ENCODE results near the gene TARDBP.
A peak's percentile ranks its signal among the peaks of the same experiment; 100 is the strongest.
"Not testable (repeated sequence)": the region's sequence is repeated elsewhere in the genome, so short reads cannot be mapped to it uniquely, and the experiment has no call there.

Gene TARDBP

DNA sequence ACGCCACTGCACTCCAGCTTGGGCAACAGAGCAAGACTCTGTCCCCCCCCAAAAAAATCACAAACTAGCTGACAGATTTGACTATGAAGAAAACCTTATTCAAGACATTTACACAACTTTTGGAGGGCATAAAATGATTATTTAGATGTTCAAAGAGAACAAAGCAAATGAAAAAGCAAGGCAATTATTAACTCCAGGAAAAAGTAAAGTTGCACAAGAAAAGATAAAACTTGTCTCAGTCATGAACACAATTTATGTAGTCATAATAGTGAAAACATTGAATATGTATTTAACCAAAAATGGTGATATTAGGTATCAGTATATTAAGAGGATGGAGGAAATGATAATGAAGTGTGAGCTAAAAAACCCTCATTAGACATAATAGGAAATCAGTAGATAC lies 11.9 kb upstream of the TARDBP start:
- TF ChIP-seq TOX (CRISPR knock-in tag; IDR thresholded peaks at IDR 0.05; ENCODE audit: borderline replicate concordance) (no peak), TCF4 (CRISPR knock-in tag; IDR thresholded peaks at IDR 0.05; ENCODE audit: borderline replicate concordance) (no peak), SNAI2 (CRISPR knock-in tag; IDR thresholded peaks at IDR 0.05) (no peak), ESRRG (CRISPR knock-in tag; IDR thresholded peaks at IDR 0.05) (no peak)
- TF ChIP-seq, protein P1, sequence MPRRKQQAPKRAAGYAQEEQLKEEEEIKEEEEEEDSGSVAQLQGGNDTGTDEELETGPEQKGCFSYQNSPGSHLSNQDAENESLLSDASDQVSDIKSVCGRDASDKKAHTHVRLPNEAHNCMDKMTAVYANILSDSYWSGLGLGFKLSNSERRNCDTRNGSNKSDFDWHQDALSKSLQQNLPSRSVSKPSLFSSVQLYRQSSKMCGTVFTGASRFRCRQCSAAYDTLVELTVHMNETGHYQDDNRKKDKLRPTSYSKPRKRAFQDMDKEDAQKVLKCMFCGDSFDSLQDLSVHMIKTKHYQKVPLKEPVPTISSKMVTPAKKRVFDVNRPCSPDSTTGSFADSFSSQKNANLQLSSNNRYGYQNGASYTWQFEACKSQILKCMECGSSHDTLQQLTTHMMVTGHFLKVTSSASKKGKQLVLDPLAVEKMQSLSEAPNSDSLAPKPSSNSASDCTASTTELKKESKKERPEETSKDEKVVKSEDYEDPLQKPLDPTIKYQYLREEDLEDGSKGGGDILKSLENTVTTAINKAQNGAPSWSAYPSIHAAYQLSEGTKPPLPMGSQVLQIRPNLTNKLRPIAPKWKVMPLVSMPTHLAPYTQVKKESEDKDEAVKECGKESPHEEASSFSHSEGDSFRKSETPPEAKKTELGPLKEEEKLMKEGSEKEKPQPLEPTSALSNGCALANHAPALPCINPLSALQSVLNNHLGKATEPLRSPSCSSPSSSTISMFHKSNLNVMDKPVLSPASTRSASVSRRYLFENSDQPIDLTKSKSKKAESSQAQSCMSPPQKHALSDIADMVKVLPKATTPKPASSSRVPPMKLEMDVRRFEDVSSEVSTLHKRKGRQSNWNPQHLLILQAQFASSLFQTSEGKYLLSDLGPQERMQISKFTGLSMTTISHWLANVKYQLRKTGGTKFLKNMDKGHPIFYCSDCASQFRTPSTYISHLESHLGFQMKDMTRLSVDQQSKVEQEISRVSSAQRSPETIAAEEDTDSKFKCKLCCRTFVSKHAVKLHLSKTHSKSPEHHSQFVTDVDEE (CRISPR knock-in tag; IDR thresholded peaks at IDR 0.05): no peak

DNA sequence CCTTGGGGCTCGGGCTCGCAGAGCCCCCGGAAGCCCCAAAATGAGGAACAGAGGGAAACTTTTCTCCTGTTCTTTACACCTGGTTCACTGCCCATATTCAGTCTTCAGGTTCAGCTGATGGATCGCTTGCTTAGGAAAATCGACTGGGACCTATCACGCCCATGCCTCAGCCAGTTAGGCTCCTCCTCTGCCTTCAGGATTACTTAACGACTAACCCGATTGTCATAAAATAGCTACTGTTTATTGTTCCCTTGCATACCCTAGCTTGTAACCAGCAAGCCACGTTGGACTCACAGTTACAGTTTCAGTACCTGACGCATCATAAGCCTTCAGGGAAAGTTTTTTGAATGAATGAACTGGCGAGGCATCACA lies 692 bp downstream of the TARDBP start:
- ATAC-seq: peak; percentile 31
- TF ChIP-seq ZNF70 (CRISPR knock-in tag; IDR thresholded peaks at IDR 0.05) (no peak), ESRRG (CRISPR knock-in tag; IDR thresholded peaks at IDR 0.05) (no peak), RARB (CRISPR knock-in tag; IDR thresholded peaks at IDR 0.05) (no peak), ZFP30 (CRISPR knock-in tag; IDR thresholded peaks at IDR 0.05) (no peak), OSR1 (CRISPR knock-in tag; IDR thresholded peaks at IDR 0.05) (no peak)

More for the DNA sequence above, 11.9 kb upstream of the TARDBP start:
- no peak for ATAC-seq

DNA sequence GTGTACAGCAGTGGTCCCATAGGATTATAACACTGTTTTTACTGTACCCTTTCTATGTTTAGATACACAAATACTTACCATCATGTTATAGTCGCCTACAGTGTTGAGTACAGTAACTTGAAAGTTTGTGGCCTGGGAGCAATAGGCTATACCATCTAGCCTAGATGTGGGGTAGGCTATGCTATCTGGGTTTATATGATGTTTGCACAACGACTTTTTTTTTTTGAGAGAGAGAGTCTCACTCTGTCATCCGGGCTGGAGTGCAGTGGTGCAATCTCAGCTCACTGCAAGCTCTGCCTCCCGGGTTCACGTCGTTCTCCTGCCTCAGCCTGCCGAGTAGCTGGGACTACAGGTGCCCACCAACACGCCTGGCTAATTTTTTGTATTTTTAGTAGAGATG lies 6.9 kb downstream of the TARDBP start:
- not testable (repeated sequence) for ATAC-seq

GRCh38 chr1:11019971-11020370 lies 7.5 kb downstream of the TARDBP start:
- TF ChIP-seq ESRRG (CRISPR knock-in tag; IDR thresholded peaks at IDR 0.05) (no peak), SNAI2 (CRISPR knock-in tag; IDR thresholded peaks at IDR 0.05) (no peak), CSDC2 (CRISPR knock-in tag; IDR thresholded peaks at IDR 0.05) (no peak), OSR1 (CRISPR knock-in tag; IDR thresholded peaks at IDR 0.05) (no peak), GLIS3 (CRISPR knock-in tag; IDR thresholded peaks at IDR 0.05) (no peak), RARB (CRISPR knock-in tag; IDR thresholded peaks at IDR 0.05) (no peak)
- no peak for ATAC-seq

- no peak for TF ChIP-seq GLIS3 (CRISPR knock-in tag; IDR thresholded peaks at IDR 0.05)
- no peak for TF ChIP-seq CREB5 (CRISPR knock-in tag; IDR thresholded peaks at IDR 0.05; ENCODE audit: low read depth)
- TF ChIP-seq ZNF565 (CRISPR knock-in tag; conservative IDR thresholded peaks at IDR 0.05; ENCODE audit: low read depth): no peak
- no peak for TF ChIP-seq ZC3H10 (CRISPR knock-in tag; IDR thresholded peaks at IDR 0.05)
- TF ChIP-seq CSDC2 (CRISPR knock-in tag; IDR thresholded peaks at IDR 0.05): no peak
- no peak for TF ChIP-seq BACH2 (CRISPR knock-in tag; IDR thresholded peaks at IDR 0.05; ENCODE audit: borderline replicate concordance)
- no peak for TF ChIP-seq ESRRG (CRISPR knock-in tag; IDR thresholded peaks at IDR 0.05)
- no peak for TF ChIP-seq PPARA (CRISPR knock-in tag; IDR thresholded peaks at IDR 0.05; ENCODE audit: borderline replicate concordance)
- no peak for TF ChIP-seq ISL1 (CRISPR knock-in tag; IDR thresholded peaks at IDR 0.05)
- TF ChIP-seq, protein P1 (CRISPR knock-in tag; IDR thresholded peaks at IDR 0.05): no peak
- ATAC-seq: no peak
Observed at GRCh38 chr1:11023201-11023600, 10.7 kb downstream of the TARDBP start.

DNA sequence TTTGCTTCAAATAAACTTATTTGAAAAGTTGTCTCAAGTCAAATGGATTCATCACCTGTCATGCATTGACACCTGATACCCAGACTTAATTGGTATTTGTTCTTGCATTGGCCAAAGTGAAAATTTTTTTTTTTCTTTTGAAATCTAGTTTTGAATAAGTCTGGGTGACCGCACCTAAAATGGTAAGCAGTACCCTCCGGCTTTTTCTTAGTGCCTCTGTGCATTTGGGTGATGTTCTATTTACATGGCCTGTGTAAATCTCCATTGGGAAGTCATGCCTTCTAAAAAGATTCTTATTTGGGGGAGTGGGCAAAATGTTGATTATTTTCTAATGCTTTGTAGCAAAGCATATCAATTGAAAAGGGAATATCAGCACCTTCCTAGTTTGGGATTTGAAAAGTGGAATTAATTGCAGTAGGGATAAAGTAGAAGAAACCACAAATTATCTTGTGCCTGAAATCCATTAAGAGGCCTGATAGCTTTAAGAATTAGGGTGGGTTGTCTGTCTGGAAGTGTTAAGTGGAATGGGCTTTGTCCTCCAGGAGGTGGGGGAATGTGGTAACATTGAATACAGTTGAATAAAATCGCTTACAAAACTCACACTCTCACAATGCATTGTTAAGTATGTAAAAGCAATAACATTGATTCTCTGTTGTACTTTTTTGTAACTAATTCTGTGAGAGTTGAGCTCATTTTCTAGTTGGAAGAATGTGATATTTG lies 11.9 kb downstream of the TARDBP start:
- ATAC-seq: no peak
- TF ChIP-seq ZC3H10 (CRISPR knock-in tag; IDR thresholded peaks at IDR 0.05): no peak
- TF ChIP-seq ISL1 (CRISPR knock-in tag; IDR thresholded peaks at IDR 0.05): no peak
- TF ChIP-seq, protein P2, sequence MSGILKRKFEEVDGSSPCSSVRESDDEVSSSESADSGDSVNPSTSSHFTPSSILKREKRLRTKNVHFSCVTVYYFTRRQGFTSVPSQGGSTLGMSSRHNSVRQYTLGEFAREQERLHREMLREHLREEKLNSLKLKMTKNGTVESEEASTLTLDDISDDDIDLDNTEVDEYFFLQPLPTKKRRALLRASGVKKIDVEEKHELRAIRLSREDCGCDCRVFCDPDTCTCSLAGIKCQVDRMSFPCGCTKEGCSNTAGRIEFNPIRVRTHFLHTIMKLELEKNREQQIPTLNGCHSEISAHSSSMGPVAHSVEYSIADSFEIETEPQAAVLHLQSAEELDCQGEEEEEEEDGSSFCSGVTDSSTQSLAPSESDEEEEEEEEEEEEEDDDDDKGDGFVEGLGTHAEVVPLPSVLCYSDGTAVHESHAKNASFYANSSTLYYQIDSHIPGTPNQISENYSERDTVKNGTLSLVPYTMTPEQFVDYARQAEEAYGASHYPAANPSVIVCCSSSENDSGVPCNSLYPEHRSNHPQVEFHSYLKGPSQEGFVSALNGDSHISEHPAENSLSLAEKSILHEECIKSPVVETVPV (CRISPR knock-in tag; IDR thresholded peaks at IDR 0.05): no peak
- no peak for TF ChIP-seq TOX (CRISPR knock-in tag; IDR thresholded peaks at IDR 0.05; ENCODE audit: borderline replicate concordance)
- TF ChIP-seq ESRRG (CRISPR knock-in tag; IDR thresholded peaks at IDR 0.05): no peak
- no peak for TF ChIP-seq ZNF70 (CRISPR knock-in tag; IDR thresholded peaks at IDR 0.05)
- no peak for TF ChIP-seq OSR1 (CRISPR knock-in tag; IDR thresholded peaks at IDR 0.05)
- no peak for TF ChIP-seq SNAI2 (CRISPR knock-in tag; IDR thresholded peaks at IDR 0.05)
- TF ChIP-seq, protein P1 (CRISPR knock-in tag; IDR thresholded peaks at IDR 0.05): no peak
- TF ChIP-seq ARNTL (CRISPR knock-in tag; IDR thresholded peaks at IDR 0.05; ENCODE audit: borderline replicate concordance, low read depth): no peak
- TF ChIP-seq TCF4 (CRISPR knock-in tag; IDR thresholded peaks at IDR 0.05; ENCODE audit: borderline replicate concordance): no peak
- TF ChIP-seq CSDC2 (CRISPR knock-in tag; IDR thresholded peaks at IDR 0.05): no peak
